ENCODE measurements around the gene MFAP1.

Gene MFAP1

GRCh38 chr15:43776101-43776717, 48.3 kb downstream of the MFAP1 start:
- peak; percentile 50 to 57 for DNase-seq

DNA sequence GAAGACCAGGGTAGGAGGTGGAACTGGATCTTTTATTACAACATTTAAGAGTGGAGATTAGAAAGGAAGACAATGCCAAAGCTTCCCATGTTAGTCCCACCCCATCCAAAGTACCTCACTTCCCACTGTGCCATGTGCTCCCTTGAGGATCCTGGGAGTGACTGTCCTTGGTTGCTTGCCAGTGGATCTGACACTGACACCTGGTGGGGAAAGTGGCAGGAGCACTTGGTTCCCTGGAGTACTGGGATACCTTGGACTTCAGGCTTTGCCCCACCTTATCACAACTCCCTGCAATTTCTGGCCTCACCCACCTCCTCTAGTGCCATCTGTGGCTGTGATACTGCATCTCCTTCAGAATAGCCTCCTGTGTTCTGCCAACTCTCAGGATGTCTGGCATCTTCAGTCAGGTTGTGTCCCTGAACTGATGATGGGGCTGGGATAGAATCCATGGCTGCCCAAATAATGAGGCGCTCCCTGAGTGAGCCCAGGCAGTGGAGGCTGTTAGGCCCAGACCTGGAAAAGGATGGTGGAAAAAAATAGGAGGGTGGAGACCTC, 49.0 kb downstream of the MFAP1 start:
- DNase-seq = no peak

- DNase-seq = no peak
Measured at GRCh38 chr15:43774062-43774461, 50.4 kb downstream of the MFAP1 start.

GRCh38 chr15:43772624-43773023, 51.9 kb downstream of the MFAP1 start:
- DNase-seq = no peak

DNA sequence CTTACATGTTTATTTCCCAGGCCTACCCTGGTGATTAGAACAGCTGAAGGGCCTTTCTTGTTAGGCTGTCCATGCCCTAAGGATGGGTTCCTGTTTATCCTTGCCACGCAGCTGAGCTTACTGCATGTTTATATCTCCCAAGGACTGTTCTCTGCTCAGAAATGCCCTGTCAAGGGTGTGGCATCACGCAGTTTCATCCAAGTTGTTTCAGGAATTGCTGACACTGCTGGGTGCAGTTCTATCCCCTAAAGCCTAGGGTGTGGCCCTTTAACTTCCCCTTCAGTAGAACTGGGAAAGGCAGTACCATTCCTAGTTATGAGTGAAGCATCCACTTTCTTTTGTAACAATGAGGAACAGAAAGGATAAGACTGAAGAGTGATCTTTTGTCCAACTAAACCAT, 52.7 kb downstream of the MFAP1 start:
- no peak for DNase-seq

GRCh38 chr15:43769584-43770228, 54.8 kb downstream of the MFAP1 start:
- peak; percentile 75 to 77 for DNase-seq

DNA sequence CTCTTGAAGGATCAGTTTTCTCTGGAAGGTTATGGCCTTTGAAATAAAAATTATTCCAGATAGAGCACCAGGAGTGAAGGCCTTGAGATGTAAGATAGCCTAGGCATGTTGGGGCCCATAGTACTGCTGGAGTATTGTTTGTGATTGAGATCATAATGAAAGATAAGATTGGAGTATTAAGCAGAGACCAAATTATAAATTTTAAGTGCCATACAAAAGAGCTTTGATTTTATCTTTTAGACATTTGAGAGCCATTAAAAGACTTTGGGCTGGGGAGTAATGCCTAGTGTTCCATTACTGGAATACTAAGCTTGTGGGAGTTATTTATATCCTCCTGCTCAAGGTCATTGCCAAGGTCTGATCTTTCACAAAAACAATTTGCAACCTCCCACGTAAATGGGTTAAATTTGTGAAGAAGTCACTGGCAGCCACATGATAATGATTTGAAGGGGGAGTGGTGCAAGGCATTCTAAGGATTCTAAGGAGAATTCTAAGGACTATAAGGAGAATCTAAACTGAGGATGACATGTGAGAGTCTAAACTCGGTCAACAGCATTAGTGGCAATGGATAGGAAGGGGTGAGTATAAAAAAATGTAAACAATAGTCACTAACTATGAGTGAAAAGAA, 60.6 kb downstream of the MFAP1 start:
- no peak for DNase-seq

- no peak for DNase-seq
Measured at GRCh38 chr15:43762824-43763223, 61.7 kb downstream of the MFAP1 start.
